IMR-90 (cell line): ENCODE measurements around the gene COL5A3. TPM values are rescaled to one million over a fixed set of nuclear protein-coding genes. Genes with fewer than 3 reads are reported as not detected.
A peak's percentile ranks its signal among the peaks of the same experiment; 100 is the strongest.

Experiments
- ATAC-seq: fragments of 200-7000 bp; cut with Tn5 transposase; 2 replicates; pipeline ENCODE4 v1.9.1; 2020; ENCODE audit warnings: low read depth, mild to moderate bottlenecking, moderate library complexity
- BruUV-seq: library from RNA; stranded (reverse); fragments of 400-500 nt; replicated peaks from 2 replicates; lab custom pipeline; 2021; lab: Mats Ljungman, UMichigan
- CTCF ChIA-PET: fragments of 300-600 bp; formaldehyde crosslinking; extraction: SDS; loops from one replicate; lab custom pipeline; 2021; ENCODE audit warnings: antibody characterized with exemption; lab: Yijun Ruan, JAX
- POLR2A ChIA-PET: fragments of 300-600 bp; sonication (Branson Sonifier 250); formaldehyde crosslinking; loops from one replicate; lab custom pipeline; 2022; ENCODE audit warnings: antibody characterized with exemption; ENCODE audit not compliant: unreplicated experiment; lab: Charles Lee
- DNase-seq: peaks from one replicate; pipeline ENCODE4 v3.0.0; 2013
- H2AFZ ChIP-seq: replicated peaks from 2 replicates; pipeline ENCODE3; 2013; ENCODE audit warnings: low read length, mild to moderate bottlenecking; ENCODE audit not compliant: poor library complexity
- H2AK5ac ChIP-seq: 2 replicates; pipeline ENCODE4 v1.6.1; 2013; ENCODE audit warnings: low read depth, low read length, inconsistent platforms
- H2AK9ac ChIP-seq: replicated peaks from 2 replicates; pipeline ENCODE3; 2013; ENCODE audit warnings: mild to moderate bottlenecking, low read depth, low read length, moderate library complexity; ENCODE audit not compliant: poor library complexity
- H2BK120ac ChIP-seq: 2 replicates; pipeline ENCODE4 v1.6.1; 2013; ENCODE audit warnings: low read depth, low read length, inconsistent platforms
- H2BK15ac ChIP-seq: 3 replicates; pipeline ENCODE4 v1.6.1; 2013; ENCODE audit warnings: low read depth, low read length, inconsistent platforms
- H2BK20ac ChIP-seq: 2 replicates; pipeline ENCODE4 v1.6.1; 2013; ENCODE audit warnings: low read depth, mild to moderate bottlenecking, inconsistent platforms, low read length, moderate library complexity
- H2BK5ac ChIP-seq: 2 replicates; pipeline ENCODE4 v1.6.1; 2013; ENCODE audit warnings: mild to moderate bottlenecking, low read depth, low read length, inconsistent platforms; ENCODE audit not compliant: poor library complexity, severe bottlenecking
- H3K14ac ChIP-seq: replicated peaks from 2 replicates; pipeline ENCODE4 v1.6.1; 2013; ENCODE audit warnings: low read depth, low read length, inconsistent platforms
- H3K18ac ChIP-seq: 2 replicates; pipeline ENCODE4 v1.6.1; 2013; ENCODE audit warnings: low read depth, low read length, control low read depth
- H3K23ac ChIP-seq: 2 replicates; pipeline ENCODE4 v1.6.1; 2013; ENCODE audit warnings: low read depth, low read length, inconsistent platforms
- H3K27ac ChIP-seq: 2 replicates; pipeline ENCODE4 v1.5.1; 2013; ENCODE audit warnings: mild to moderate bottlenecking, control low read depth, low read length; ENCODE audit not compliant: insufficient read depth
- H3K27me3 ChIP-seq: 2 replicates; pipeline ENCODE4 v1.6.1; 2013; ENCODE audit warnings: low read length; ENCODE audit not compliant: control insufficient read depth, insufficient read depth
- H3K36me3 ChIP-seq: 2 replicates; pipeline ENCODE4 v1.6.1; 2013; ENCODE audit warnings: low read length, mixed read lengths; ENCODE audit not compliant: control insufficient read depth, insufficient read depth
- H3K4ac ChIP-seq: 2 replicates; pipeline ENCODE4 v1.6.1; 2013; ENCODE audit warnings: low read depth, low read length, inconsistent platforms
- H3K4me1 ChIP-seq: 2 replicates; pipeline ENCODE4 v1.6.1; 2013; ENCODE audit warnings: low read length, mixed read lengths; ENCODE audit not compliant: control insufficient read depth, insufficient read depth
- H3K4me2 ChIP-seq: 2 replicates; pipeline ENCODE4 v1.6.1; 2013; ENCODE audit warnings: low read depth, mild to moderate bottlenecking, control low read depth, low read length, moderate library complexity
- H3K4me3 ChIP-seq: 2 replicates; pipeline ENCODE4 v1.5.1; 2013; ENCODE audit warnings: low read depth, mild to moderate bottlenecking, control low read depth, low read length, moderate library complexity; ENCODE audit not compliant: insufficient read depth
- H3K56ac ChIP-seq: 2 replicates; pipeline ENCODE4 v1.6.1; 2013; ENCODE audit warnings: low read length, inconsistent platforms; ENCODE audit not compliant: insufficient read depth; ENCODE audit errors: extremely low read depth
- H3K79me1 ChIP-seq, 2 experiments: 2 replicates each; pipeline ENCODE4 v1.6.1; 2013; ENCODE audit warnings: low read length in 2 of 2, inconsistent platforms in 1 of 2, low read depth in 1 of 2
- H3K9ac ChIP-seq: 2 replicates; pipeline ENCODE4 v1.6.1; 2013; ENCODE audit warnings: low read depth, low read length, control low read depth
- H3K9me1 ChIP-seq: 2 replicates; pipeline ENCODE4 v1.6.1; 2013; ENCODE audit warnings: low read length, inconsistent platforms; ENCODE audit not compliant: insufficient read depth
- H3K9me3 ChIP-seq: 2 replicates; pipeline ENCODE4 v1.6.1; 2013; ENCODE audit warnings: low read length; ENCODE audit not compliant: control insufficient read depth, insufficient read depth
- H4K20me1 ChIP-seq: 2 replicates; pipeline ENCODE4 v1.6.1; 2013; ENCODE audit warnings: low read length, inconsistent platforms; ENCODE audit not compliant: insufficient read depth
- H4K5ac ChIP-seq: 2 replicates; pipeline ENCODE4 v1.6.1; 2013; ENCODE audit warnings: mild to moderate bottlenecking, low read depth, low read length, control low read depth
- H4K8ac ChIP-seq, 2 experiments: 2 replicates each; pipeline ENCODE4 v1.6.1; 2013; ENCODE audit warnings: low read depth in 2 of 2, low read length in 2 of 2, control low read depth in 1 of 2, inconsistent platforms in 1 of 2
- H4K91ac ChIP-seq: 2 replicates; pipeline ENCODE4 v1.6.1; 2013; ENCODE audit warnings: low read depth, low read length, inconsistent platforms; ENCODE audit not compliant: insufficient read depth
- FOS ChIP-seq: fragments of 150-350 bp; IDR thresholded peaks from 2 replicates; pipeline ENCODE4 v1.6.1; 2016; ENCODE audit warnings: low read depth, low read length
- MAFK ChIP-seq: IDR thresholded peaks from 2 replicates; pipeline ENCODE4 v1.6.1; 2012; ENCODE audit warnings: low read depth, low read length, improper control_type of control experiment
- WGBS, 2 experiments: methylation state at CpG; one replicate each; pipeline versions ENCODE4 v1.1.5 to v1.1.7; 2013; ENCODE audit warnings: missing lambda C conversion rate in 2 of 2; ENCODE audit not compliant: insufficient read length in 1 of 2; ENCODE audit errors: extremely low coverage in 2 of 2; 5-methylcytosine and 5-hydroxymethylcytosine counted together
- dilution Hi-C: fragments of 300-500 bp; cut with HindIII; formaldehyde crosslinking; loops from one replicate; pipeline ENCODE4 v1.14.3; 2018; ENCODE audit warnings: low sequenced_read_pairs; ENCODE audit not compliant: unreplicated experiment
- in situ Hi-C: fragments of 300-500 bp; cut with MboI; formaldehyde crosslinking; loops from 3 replicates; pipeline ENCODE4 v1.14.3; 2019; ENCODE audit warnings: low sequenced_read_pairs, inconsistent platforms, mixed read lengths
- intact Hi-C: fragments of 100-400 bp; cut with micrococcal nuclease; formaldehyde crosslinking; loops from 2 replicates; pipeline ENCODE4 v1.10.0; 2022
- polyA plus RNA-seq, 3 experiments: library from polyadenylated mRNA; depleted of rRNA; stranded (reverse); fragments of >200 nt; gene quantifications; 2 replicates each; pipeline ENCODE4 v1.2.3, GENCODE V29; 2012; ENCODE audit warnings: low replicate concordance in 1 of 3
- total RNA-seq: library from RNA; depleted of rRNA; stranded (reverse); fragments of >200 nt; gene quantifications from 2 replicates; pipeline ENCODE4 v1.2.3, GENCODE V29; 2012

Gene COL5A3
- total and polyA plus RNA-seq, 2 of the 4 experiments (the other 2 are of a cell fraction): 0.54 to 1.5 TPM

DNA sequence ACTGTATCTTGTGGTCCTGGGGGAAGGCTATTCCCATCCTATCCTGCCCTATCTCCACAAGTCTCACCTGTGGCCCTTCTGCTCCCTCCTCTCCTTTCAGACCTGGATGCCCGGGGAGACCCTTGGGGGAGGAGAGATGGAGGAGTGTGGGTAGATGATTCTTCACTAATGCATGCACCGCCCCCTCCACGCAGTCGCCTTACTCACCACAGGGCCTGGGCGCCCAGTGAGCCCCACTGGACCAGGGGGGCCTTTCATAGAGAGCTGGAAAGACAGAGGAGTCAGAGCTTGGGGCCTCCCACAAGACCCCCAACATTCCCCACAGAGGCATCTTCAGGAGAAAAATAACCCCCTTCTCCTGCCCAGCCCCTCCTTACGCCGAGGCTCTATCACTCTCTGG lies 14.3 kb downstream of the COL5A3 start:
- Histone ChIP-seq H2BK5ac (no peak overlapping the region), H2BK120ac (no peak overlapping the region), H2BK15ac (no peak overlapping the region), H3K9me3 (no peaks in the 10 kb centered on the region), H3K36me3 (peaks cover 2% of the 10 kb centered on the region; the same call in 1 of the 2 replicates), H3K18ac (no peak overlapping the region), H3K9me1 (no peaks in the 10 kb centered on the region), H3K4me1 (0 out of 2 replicates have a peak, but pooled peaks cover 1% of the 10 kb centered on the region), H3K56ac (no peak overlapping the region), H3K4me2 (no peak overlapping the region), H4K91ac (no peak overlapping the region), H4K5ac (no peak overlapping the region), H3K14ac (no peak overlapping the region), H4K8ac (no peak overlapping the region), H2BK20ac (no peak overlapping the region), H3K79me1 (no peaks in the 10 kb centered on the region), H4K20me1 (no peaks in the 10 kb centered on the region), H3K27ac (no peak overlapping the region), H3K23ac (no peak overlapping the region), H2AFZ (no peak overlapping the region), H2AK5ac (no peak overlapping the region), H2AK9ac (no peak overlapping the region), H3K27me3 (no peaks in the 10 kb centered on the region), H3K9ac (no peak overlapping the region), H3K4me3 (no peak overlapping the region), H3K4ac (no peak overlapping the region)
- in situ Hi-C loops: no loop called here
- ChIA-PET CTCF (no interaction called here), POLR2A (no interaction called here)
- dilution Hi-C loops: no loop called here
- ATAC-seq (no peak), DNase-seq (peak; percentile 23)
- TF ChIP-seq FOS (peak; percentile 4; the same call in 1 of the 2 replicates), MAFK (no peak)
- WGBS, 2 experiments: 50% methylated on average over 2 of the region's 7 CpGs; no CpG with 5 or more reads in 1 of the 2 experiments
- intact Hi-C loops: no loop called here
- no TSS peak for BruUV-seq
